ENCODE measurements around the gene MTG2. TPM values are rescaled to one million over a fixed set of nuclear protein-coding genes. Genes with fewer than 3 reads are reported as not detected.

MTG2 gene
- total RNA-seq, 1 experiment from 2014 or later = 110 TPM

DNA sequence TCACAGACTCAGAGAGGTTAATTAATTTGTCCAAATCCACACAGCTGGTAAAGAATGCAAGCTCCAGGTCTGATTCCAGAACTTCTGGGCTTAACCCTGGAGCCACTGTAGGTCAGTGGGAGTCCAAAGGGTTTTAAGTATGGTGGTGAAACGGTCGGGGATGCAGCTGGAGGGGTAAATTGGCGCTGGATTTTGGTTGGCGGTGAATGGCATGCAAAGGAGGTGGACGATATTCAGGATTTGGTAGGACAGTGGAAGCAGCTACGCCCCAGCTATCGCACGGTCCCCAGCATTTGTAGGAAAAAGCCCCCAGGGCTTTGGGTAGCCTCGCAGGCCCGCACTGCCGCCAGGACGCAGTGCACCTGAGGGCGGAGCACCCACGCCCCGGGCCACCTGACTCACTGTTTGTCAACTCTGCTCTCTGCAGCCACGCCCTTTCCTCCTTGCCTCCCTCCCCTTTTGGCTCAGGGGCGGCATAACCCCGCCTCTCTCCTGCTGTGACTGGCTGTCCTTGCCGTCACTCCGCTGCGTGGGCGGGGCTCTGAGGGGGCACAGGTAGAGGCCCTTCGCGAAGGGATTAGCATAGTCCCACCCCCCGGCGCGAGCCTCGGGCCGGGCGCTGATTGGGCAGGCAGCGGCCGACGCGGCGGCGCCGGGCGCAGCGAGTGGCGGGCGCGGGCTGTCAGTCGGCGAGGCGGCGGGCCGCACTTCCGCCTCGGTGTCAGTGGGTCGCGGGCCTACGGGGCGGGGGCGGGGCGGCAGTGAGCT is 55.2 kb downstream of the MTG2 start, which contains the start of gene OSBPL2:
OSBPL2 (plus strand) TSS at position 721 of the 768 bp plus-strand sequence. CDS start 17,664 bp downstream, outside the sequence.
- ChIA-PET CTCF (interaction anchor here (0.6 to 0.7 kb wide), 4 partner anchors 51 to 342 kb away, joined by 3 read pairs; partner anchors contain the start of gene MTG2), POLR2A (interaction anchor here (0.5 to 1.0 kb wide), 4 partner anchors 94 to 243 kb away, joined by 3 to 4 read pairs (median 4); no protein-coding TSS in a partner anchor)
- Mint-ChIP-seq H3K4me1 (ENCODE audit: low read depth, unreplicated experiment) (peaks cover 7% of the 10 kb centered on the region), H3K27ac (ENCODE audit: unreplicated experiment) (peak within 1 kb of the TSS; percentile 85), H3K4me3 (ENCODE audit: unreplicated experiment) (peak within 1 kb of the TSS; percentile 67), H3K36me3 (ENCODE audit: insufficient read depth, unreplicated experiment) (peaks cover 48% of the 10 kb centered on the region), H3K27me3 (ENCODE audit: insufficient read depth, unreplicated experiment) (no peaks in the 10 kb centered on the region), H3K9me3 (ENCODE audit: unreplicated experiment) (no peaks in the 10 kb centered on the region)
- H3K4me3 ChIP-seq (ENCODE audit: low read depth, low read length) = peak within 1 kb of the TSS; percentile 89
- peaks cover 3% of the 10 kb centered on the region; the same call in 1 of the 2 replicates for H3K36me3 ChIP-seq (ENCODE audit: control insufficient read depth, insufficient read depth, low read length)
- DNase-seq = peak; percentile 100
- H3K4me1 ChIP-seq = peaks cover 11% of the 10 kb centered on the region
- no peaks in the 10 kb centered on the region for H3K9me3 ChIP-seq
- no TSS peak for BruUV-seq (replicated peaks)
- TF ChIP-seq, protein P1, sequence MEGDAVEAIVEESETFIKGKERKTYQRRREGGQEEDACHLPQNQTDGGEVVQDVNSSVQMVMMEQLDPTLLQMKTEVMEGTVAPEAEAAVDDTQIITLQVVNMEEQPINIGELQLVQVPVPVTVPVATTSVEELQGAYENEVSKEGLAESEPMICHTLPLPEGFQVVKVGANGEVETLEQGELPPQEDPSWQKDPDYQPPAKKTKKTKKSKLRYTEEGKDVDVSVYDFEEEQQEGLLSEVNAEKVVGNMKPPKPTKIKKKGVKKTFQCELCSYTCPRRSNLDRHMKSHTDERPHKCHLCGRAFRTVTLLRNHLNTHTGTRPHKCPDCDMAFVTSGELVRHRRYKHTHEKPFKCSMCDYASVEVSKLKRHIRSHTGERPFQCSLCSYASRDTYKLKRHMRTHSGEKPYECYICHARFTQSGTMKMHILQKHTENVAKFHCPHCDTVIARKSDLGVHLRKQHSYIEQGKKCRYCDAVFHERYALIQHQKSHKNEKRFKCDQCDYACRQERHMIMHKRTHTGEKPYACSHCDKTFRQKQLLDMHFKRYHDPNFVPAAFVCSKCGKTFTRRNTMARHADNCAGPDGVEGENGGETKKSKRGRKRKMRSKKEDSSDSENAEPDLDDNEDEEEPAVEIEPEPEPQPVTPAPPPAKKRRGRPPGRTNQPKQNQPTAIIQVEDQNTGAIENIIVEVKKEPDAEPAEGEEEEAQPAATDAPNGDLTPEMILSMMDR (IDR thresholded peaks at IDR 0.05; ENCODE audit: insufficient read depth in 1 of 2, low read depth in 1 of 2, low read length in 1 of 2, severe bottlenecking in 1 of 2, unreplicated experiment in 1 of 2) = no peak
- no peaks in the 10 kb centered on the region for H3K27me3 ChIP-seq (replicated peaks; ENCODE audit: control insufficient read depth, insufficient read depth, low read length)
- intact Hi-C loops (cut with micrococcal nuclease; ENCODE audit: unreplicated experiment) = loop anchor here (1.0 to 5.0 kb wide), 5 partner anchors 17 to 129 kb away; partner anchors contain the start of genes ADRM1, LAMA5, MTG2 and PSMA7

DNA sequence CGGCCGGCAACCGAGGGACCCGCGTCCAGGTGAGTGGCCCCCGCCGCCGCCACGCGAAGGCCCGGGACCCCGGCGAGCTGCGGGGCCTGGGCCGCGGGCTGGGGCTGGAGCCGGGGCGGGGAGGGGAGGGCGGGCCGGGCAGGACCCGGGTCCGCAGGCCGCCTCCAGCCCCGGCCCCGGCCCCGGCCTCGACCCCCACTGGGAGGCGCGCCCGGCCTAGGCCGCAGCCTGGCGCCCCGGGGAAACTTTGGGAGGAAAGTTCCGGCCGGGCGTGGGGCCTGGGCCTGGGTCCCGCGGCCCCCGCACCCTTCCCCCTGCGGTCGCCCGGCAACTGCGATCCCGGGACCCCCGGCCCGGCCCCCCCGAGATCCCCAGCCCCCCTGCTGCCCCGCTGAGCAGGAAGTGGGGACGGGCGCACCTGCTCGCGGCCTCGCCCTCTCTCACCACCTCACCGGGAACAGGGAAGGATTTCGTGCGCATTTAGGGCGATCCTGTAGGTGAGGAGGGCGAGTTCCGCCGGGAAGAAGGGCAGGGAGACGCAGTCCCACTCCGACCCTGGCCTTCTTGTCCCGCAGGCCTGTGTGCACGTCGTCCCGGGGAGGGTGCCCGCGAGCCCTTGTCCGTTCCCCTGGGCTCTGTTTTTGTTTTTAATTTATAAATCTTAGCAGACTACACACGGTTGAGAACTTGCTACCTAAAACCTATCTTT is 55.9 kb downstream of the MTG2 start:
- intact Hi-C loops (cut with micrococcal nuclease; ENCODE audit: unreplicated experiment) = loop anchor here (1.0 to 5.0 kb wide), 5 partner anchors 17 to 129 kb away; partner anchors contain the start of genes ADRM1, LAMA5, MTG2 and PSMA7
- Mint-ChIP-seq H3K27ac (ENCODE audit: unreplicated experiment) (peak overlapping the region; percentile 85), H3K27me3 (ENCODE audit: insufficient read depth, unreplicated experiment) (no peaks in the 10 kb centered on the region), H3K9me3 (ENCODE audit: unreplicated experiment) (no peaks in the 10 kb centered on the region), H3K4me1 (ENCODE audit: low read depth, unreplicated experiment) (peaks cover 7% of the 10 kb centered on the region), H3K4me3 (ENCODE audit: unreplicated experiment) (peak overlapping the region; percentile 67), H3K36me3 (ENCODE audit: insufficient read depth, unreplicated experiment) (peaks cover 56% of the 10 kb centered on the region)
- TF ChIP-seq, protein P1 (IDR thresholded peaks at IDR 0.05; ENCODE audit: insufficient read depth in 1 of 2, low read depth in 1 of 2, low read length in 1 of 2, severe bottlenecking in 1 of 2, unreplicated experiment in 1 of 2) = no peak
- no TSS peak for BruUV-seq (replicated peaks)
- Histone ChIP-seq H3K9me3 (no peaks in the 10 kb centered on the region), H3K4me1 (peaks cover 11% of the 10 kb centered on the region), H3K36me3 (ENCODE audit: control insufficient read depth, insufficient read depth, low read length) (peaks cover 3% of the 10 kb centered on the region; the same call in 1 of the 2 replicates), H3K4me3 (ENCODE audit: low read depth, low read length) (peak overlapping the region; percentile 89), H3K27me3 (replicated peaks; ENCODE audit: control insufficient read depth, insufficient read depth, low read length) (no peaks in the 10 kb centered on the region)
- ChIA-PET POLR2A (interaction anchor here (0.5 to 1.0 kb wide), 4 partner anchors 94 to 242 kb away, joined by 3 to 4 read pairs (median 4); no protein-coding TSS in a partner anchor), CTCF (interaction anchor here (0.6 kb wide), 3 partner anchors 51 to 63 kb away, joined by 3 read pairs; partner anchors contain the start of gene MTG2)
- DNase-seq = peak; percentile 65 to 66

All from Caco-2 (cell line).